Neutrophil (primary cell): ENCODE measurements around the gene FAM135A.
"Not testable (repeated sequence)": the region's sequence is repeated elsewhere in the genome, so short reads cannot be mapped to it uniquely, and the experiment has no call there.

Source experiments
- H3K27ac ChIP-seq: fragments of 200-600 bp; sonication (generic); 2 replicates; pipeline ENCODE4 v1.5.1; 2016; ENCODE audit warnings: mild to moderate bottlenecking, moderate library complexity
- H3K27me3 ChIP-seq: fragments of 200-600 bp; sonication (generic); 2 replicates; pipeline ENCODE4 v1.6.0; 2016; ENCODE audit warnings: mild to moderate bottlenecking
- H3K36me3 ChIP-seq: fragments of 200-600 bp; sonication (generic); 2 replicates; pipeline ENCODE4 v1.5.1; 2017
- H3K4me1 ChIP-seq, 2 experiments: fragments of 200-600 bp in 1 of 2; sonication (generic) in 1 of 2; 1 replicate in 1 of 2; 2 replicates in 1 of 2; pipeline versions ENCODE4 v1.5.1 to v1.6.1; 2013 to 2016; ENCODE audit warnings: low read depth in 1 of 2, low read length in 1 of 2, mild to moderate bottlenecking in 1 of 2, moderate library complexity in 1 of 2; ENCODE audit not compliant: control insufficient read depth in 1 of 2, insufficient read depth in 1 of 2
- H3K4me3 ChIP-seq, 2 experiments: fragments of 200-600 bp in 1 of 2; sonication (generic) in 1 of 2; 1 replicate in 1 of 2; 2 replicates in 1 of 2; pipeline ENCODE4 v1.5.1; 2013 to 2016; ENCODE audit warnings: low read depth in 1 of 2, low read length in 1 of 2, mild to moderate bottlenecking in 1 of 2, moderate library complexity in 1 of 2
- H3K9me3 ChIP-seq: fragments of 200-600 bp; sonication (generic); 2 replicates; pipeline ENCODE4 v1.5.1; 2016
- CTCF ChIP-seq: fragments of 200-600 bp; sonication (generic); IDR thresholded peaks from 2 replicates; pipeline ENCODE4 v1.5.1; 2016; ENCODE audit warnings: antibody characterized with exemption

The FAM135A gene

DNA sequence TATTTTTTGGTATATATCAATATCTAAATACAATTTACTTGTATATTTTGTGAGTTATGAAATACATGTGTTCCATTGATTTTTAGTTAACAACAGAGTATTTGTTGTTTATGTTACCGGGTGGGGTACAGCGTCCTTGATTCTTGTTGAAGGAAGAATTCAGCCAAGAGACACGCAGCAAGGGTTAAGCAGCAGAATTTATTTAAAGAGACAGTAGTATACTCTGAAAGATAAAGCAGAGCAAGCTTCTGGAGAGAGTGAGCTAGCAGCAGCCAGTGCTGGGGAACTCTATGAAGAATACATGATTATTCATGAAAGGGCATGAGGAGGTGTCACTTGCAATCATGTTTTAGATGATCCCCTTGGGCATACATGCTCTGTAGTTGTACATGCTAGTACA, 76.1 kb downstream of the FAM135A start:
- Histone ChIP-seq H3K9me3 (no peaks in the 10 kb centered on the region), H3K27ac (no peak overlapping the region), H3K4me3 (no peak overlapping the region), H3K27me3 (no peaks in the 10 kb centered on the region), H3K4me1 (no peaks in the 10 kb centered on the region), H3K36me3 (no peaks in the 10 kb centered on the region)
- no peak for TF ChIP-seq CTCF

DNA sequence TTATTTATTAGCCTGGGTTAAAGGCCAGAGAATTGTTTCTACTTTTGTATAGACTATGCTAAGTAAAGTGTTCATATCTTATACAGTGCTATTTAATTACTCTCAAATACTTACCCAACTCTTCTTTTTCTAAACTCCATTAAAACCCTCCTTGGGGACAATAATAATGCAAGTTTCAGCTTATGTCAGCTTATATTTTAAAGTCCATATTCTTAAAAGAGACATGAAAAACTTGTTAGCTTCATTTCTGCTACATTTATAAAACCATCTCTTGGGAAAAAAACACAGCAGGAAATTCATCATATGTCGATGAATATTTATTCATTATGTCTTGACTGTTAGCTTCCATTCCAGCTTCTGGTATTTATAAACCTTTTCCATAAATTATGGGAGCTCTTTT, 81.5 kb downstream of the FAM135A start:
- H3K27ac ChIP-seq: no peak overlapping the region
- H3K36me3 ChIP-seq: no peaks in the 10 kb centered on the region
- no peak overlapping the region for H3K4me3 ChIP-seq
- no peaks in the 10 kb centered on the region for H3K4me1 ChIP-seq
- TF ChIP-seq CTCF: no peak
- H3K27me3 ChIP-seq: no peaks in the 10 kb centered on the region
- no peaks in the 10 kb centered on the region for H3K9me3 ChIP-seq

- not testable (repeated sequence) for H3K9me3 ChIP-seq, H3K4me1 ChIP-seq, H3K4me3 ChIP-seq, H3K27me3 ChIP-seq, H3K27ac ChIP-seq, H3K36me3 ChIP-seq
Observed at GRCh38 chr6:70495790-70496189, 82.5 kb downstream of the FAM135A start.

DNA sequence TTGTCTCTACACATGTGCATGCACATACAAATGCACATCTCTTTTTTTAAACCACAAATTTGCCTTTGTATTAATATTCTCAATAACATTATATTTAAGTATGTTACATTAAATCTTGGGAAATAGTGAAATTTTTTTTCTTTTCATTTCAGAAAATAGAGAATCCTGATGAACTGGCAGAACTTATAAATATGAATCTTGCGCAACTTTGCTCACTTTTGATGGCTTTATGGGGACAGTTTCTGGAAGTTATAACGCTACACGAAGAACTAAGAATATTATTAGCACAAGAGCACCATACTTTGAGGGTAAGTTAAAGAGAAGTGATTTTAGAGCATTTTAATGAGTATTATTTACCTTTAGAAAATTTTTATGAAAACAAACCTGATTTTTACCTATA, 89.2 kb downstream of the FAM135A start:
- no peaks in the 10 kb centered on the region for H3K27me3 ChIP-seq
- H3K9me3 ChIP-seq: no peaks in the 10 kb centered on the region
- no peak for TF ChIP-seq CTCF
- H3K27ac ChIP-seq: no peak overlapping the region
- no peak overlapping the region for H3K4me3 ChIP-seq
- no peaks in the 10 kb centered on the region for H3K36me3 ChIP-seq
- no peaks in the 10 kb centered on the region for H3K4me1 ChIP-seq

GRCh38 chr6:70503813-70504465, 90.6 kb downstream of the FAM135A start:
- no peaks in the 10 kb centered on the region for H3K27me3 ChIP-seq
- H3K36me3 ChIP-seq: no peaks in the 10 kb centered on the region
- no peaks in the 10 kb centered on the region for H3K9me3 ChIP-seq
- no peaks in the 10 kb centered on the region for H3K4me1 ChIP-seq
- H3K4me3 ChIP-seq: no peak overlapping the region
- no peak for TF ChIP-seq CTCF
- H3K27ac ChIP-seq: no peak overlapping the region

DNA sequence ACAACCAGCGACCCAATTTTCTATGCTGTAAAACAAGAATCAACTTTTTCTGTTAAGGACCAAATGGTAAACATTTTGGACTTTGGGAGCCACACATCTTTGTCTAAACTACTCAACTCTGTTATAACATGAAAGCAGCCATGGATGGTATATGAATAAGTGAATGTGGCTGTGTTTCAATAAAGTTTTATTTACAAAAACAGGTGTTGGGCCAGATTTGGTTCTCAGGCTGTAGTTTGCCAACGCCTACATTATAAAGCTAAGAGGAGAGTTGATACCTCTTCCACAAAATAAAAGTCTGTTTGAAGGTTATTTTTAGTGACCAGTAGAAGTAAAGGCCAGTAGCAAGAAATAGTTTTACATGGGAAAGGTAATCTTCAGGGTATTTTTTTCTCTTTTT, 93.0 kb downstream of the FAM135A start:
- Histone ChIP-seq H3K27ac (no peak overlapping the region), H3K9me3 (no peaks in the 10 kb centered on the region), H3K4me1 (no peaks in the 10 kb centered on the region), H3K27me3 (no peaks in the 10 kb centered on the region), H3K36me3 (no peaks in the 10 kb centered on the region), H3K4me3 (no peak overlapping the region)
- no peak for TF ChIP-seq CTCF
